Measurements from ENCODE around the gene ZNF366.
A peak's percentile ranks its signal among the peaks of the same experiment; 100 is the strongest.

ZNF366 gene

DNA sequence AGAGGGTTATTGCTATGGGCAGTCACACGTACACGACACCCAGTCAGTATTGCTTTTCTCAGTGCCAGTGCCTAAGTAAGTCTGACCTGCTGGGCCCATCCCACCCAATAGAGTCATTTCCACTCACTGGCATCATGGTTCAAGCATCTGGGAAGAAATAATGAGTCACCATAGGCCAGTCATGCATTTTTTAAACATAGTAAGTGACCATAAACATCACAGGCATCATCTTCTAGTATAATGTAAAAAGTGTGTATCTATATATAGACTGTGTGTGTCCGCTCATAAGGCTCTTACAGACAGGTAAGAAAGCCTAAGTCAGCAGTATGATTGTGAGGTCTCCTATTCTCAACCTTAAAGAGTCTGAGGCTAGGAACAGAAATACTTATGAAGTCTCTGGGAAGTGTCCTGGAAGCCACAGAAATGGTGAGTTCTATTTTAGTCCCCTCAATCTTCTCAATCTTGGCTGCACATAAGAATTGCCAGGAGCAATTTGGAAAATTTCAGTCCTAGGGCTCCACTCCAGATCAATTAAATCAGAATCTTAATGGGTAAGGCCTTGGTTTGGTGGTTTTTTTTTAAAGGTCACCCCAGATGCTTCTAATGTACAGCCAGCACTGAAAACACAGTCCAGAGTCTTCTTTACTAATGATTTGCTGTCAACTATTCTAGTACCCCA lies 65.2 kb downstream of the ZNF366 start:
- no peak for FAIRE-seq
- peak; percentile 64 for DNase-seq (ENCODE audit: low spot score)

DNA sequence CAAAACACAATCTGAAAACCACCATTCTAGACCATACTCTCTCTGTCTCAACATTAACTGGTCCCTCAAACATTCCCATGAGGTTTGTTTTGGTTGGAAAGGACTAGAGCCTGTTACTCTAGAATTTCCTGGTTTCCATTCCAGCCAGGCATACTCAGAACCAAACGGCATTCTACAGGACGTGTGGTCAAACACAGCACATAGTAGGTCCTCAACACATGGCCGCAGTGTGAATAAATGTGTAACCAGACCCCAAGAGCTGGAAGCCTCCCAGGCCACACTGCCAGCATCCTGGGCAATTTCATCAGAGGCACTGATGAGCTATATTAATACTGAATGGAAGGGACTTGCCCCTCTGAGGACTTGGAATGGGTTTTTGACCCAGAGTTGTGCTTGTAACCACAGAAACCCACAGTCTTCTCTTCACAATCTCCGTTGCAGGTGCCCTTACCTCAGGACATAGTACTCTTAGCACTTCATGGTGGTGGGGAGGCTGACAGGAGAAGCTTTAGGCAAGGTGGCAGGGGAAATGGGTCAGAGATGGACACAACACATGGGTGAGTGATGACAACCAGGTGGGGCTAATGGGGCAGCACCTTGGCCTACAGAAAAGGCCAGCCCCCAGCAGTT lies 66.0 kb downstream of the ZNF366 start:
- FAIRE-seq (no peak), DNase-seq (ENCODE audit: low spot score) (no peak)

DNA sequence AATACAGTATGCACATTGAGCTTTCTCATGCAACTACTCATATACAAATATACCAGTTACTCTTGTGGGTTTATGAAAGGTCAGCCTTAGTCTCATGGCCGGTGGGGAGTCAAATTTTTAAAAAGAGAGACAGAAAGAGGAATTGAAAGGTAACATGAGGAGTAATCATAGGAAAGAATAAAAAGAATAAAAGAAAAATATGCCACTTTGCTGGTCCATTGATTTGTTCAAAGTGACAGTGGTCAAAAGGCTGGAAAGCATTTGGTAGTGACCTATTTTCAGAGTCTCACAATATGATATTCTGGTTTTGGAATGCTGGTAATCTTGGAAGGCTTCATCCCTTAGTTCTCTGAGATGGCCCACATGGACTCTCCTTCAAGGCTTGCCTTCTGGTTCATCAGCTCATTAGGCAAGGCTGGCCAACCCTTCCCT lies 67.0 kb downstream of the ZNF366 start:
- no peak for FAIRE-seq

DNA sequence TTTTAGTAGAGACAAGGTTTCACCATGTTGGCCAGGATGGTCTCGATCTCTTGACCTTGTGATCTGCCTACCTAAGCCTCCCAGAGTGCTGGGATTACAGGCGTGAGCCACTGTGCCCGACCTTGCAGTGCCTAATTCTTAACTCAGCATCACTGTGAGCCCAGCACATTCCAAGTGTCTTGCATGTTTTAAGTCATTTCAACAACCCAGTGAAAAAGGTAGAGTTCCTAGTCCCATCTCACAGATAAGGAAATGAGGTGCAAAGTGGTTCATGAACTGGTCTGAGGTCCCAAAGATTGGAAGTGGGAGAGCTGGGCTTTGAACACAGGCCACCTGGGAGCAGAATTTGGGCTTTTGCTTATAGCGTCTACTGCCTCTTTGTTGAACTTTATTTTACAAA lies 68.0 kb downstream of the ZNF366 start:
- DNase-seq (ENCODE audit: low spot score) (no peak), FAIRE-seq (no peak)

More for the DNA sequence above, 67.0 kb downstream of the ZNF366 start:
- no peak for DNase-seq (ENCODE audit: low spot score)

DNA sequence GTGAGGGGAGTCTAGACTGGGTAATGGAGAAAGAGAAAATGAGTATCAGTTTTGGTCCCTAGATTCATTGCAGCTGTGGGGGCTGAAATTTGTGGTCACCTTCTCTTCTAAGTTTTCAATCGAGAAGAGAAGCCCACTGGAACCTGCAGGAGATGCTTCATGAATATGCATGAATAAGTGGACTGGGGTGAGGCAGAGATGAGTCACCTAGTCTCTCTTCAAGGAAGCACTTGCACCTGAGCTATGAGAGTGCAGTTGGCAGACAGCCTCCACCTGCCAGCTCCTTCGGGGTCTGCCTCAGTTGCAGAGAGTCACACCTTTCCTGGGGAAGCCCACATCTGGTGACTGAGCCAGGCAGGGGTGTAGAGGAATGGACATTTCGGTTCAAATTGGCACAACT lies 69.1 kb downstream of the ZNF366 start:
- no peak for DNase-seq (ENCODE audit: low spot score)
- no peak for FAIRE-seq

DNA sequence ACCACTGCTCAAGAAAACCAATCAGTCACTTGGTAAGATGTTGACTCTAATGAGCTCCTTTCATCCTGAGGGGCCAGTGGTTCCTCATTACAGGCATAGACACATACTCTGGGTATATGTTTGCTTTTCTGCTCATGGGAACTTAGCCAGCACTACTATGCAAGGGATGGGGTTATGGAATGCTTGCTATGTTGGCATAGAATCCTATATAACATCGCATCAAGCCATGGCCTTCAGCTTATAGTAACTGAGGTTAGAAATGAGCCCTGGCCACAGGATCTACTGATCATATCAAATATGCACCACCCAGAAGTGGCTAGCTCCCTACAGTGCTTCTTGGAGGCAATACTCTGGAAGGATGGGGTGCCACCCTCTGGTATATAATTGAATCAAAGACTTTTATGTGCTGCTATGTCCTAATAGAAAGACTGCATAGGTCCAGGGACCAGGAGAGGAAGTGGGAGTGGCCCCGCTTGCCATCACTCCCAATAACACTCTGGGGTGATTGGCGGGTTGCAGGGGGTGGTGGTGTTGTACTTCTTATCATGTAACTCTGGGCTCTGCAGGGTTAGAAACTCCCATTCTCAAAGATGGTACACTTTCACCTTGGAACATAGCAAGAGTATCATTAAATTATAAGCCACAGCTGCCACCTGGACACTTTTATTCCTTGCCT lies 70.3 kb downstream of the ZNF366 start:
- FAIRE-seq (no peak), DNase-seq (ENCODE audit: low spot score) (no peak)

DNA sequence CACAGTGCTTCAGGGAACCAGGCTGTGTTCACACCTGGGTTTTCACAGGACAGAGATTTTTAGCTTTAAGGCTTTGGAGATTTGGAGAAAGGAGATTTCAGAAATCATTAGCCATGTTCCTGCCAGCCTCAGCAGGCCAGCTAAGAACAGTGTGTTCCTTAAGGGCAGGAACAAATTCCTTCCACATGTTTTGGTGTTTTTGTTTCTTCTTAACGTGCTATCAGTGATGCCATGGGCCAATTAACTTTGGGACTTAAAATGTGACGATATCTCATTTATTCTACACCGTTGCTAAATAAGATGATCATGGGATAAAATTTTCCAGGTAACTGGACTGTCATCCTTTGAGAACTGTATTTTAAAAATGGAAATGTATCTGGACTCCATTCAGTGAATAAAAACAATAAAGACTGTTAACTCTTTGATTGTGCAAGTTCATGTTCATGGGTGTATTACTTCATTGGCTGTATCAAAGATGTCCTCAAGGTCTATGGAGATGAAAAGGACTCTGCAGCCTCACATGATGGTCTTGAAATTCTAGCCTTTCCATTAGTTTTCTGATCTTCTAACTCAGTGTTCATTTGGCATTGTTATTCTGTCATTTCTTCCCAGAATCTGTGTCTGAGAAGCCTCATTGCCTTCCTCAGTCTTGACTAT lies 72.3 kb downstream of the ZNF366 start:
- DNase-seq (ENCODE audit: low spot score) (no peak), FAIRE-seq (no peak)

DNA sequence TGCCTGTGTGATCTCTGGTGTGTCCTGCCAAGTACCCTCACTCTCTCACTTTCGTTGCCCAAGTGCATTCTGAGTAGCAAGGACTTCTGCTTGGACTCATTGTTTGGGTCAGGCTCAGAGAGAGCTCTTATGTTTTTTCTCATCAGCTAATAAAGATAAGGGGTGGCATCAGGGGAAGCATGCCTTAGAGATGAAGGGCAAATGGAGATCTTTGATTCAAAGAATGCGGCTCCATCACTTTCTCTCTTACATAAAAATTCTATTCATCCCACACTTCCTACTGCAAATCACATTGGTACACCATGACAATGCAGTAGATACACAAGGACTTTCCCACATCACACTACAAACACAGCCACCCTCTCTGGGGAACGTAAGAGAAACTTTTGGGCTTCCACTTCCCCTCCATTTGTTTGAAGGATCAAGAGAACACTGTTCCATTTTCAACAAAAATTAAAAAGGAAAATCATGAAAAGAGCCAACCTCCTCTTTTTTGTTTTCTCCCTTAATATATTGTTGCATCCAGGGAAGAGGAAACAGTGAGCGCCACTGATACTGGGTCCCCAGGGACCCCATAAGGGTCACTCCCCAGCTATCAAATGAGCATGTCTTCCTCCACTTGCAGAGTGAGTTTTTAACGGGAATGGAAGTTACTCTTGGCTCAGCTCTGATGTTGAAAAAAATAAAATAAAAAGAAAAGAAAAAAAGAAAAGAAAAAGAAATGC lies 73.0 kb downstream of the ZNF366 start:
- DNase-seq (ENCODE audit: low spot score) (no peak), FAIRE-seq (no peak)

DNA sequence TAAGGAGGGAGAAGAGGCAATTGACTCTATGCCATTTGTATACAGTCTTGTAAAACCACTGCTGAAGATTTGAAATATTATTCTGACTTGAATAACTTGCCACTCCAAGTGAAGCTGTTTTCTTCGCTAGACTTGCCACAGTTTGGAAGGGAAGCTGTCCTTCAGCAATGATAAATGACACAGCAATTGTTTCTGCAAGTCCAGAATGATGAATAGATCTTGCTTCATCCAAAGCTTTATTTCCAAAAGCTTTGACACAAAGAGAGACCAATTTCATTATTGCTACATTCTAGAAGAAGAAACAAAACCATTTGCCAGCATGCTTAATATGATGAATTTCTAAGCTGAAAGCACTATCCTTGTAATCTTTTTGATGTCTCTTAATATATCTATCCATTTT lies 73.7 kb downstream of the ZNF366 start:
- DNase-seq (ENCODE audit: low spot score) (no peak), FAIRE-seq (no peak)

DNA sequence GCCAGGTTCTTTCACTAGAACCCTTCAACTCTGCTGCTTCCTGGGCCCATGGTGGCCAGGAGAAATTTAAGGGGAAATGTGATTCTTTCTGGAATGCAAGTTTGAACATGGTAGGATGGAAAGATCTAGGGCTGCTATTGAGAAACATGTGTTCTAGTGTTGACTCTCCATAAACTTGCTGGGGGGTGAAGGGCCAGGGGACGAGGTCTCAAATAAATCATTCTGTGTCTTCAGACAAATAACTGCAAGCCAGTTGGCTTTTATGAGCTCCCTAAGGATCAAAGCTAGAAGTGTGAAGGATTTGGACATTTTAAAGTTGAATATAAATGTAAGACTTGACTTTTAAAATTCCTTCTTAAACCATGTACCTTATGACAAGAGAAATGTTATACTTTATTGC lies 78.5 kb downstream of the ZNF366 start:
- FAIRE-seq, result no peak

DNA sequence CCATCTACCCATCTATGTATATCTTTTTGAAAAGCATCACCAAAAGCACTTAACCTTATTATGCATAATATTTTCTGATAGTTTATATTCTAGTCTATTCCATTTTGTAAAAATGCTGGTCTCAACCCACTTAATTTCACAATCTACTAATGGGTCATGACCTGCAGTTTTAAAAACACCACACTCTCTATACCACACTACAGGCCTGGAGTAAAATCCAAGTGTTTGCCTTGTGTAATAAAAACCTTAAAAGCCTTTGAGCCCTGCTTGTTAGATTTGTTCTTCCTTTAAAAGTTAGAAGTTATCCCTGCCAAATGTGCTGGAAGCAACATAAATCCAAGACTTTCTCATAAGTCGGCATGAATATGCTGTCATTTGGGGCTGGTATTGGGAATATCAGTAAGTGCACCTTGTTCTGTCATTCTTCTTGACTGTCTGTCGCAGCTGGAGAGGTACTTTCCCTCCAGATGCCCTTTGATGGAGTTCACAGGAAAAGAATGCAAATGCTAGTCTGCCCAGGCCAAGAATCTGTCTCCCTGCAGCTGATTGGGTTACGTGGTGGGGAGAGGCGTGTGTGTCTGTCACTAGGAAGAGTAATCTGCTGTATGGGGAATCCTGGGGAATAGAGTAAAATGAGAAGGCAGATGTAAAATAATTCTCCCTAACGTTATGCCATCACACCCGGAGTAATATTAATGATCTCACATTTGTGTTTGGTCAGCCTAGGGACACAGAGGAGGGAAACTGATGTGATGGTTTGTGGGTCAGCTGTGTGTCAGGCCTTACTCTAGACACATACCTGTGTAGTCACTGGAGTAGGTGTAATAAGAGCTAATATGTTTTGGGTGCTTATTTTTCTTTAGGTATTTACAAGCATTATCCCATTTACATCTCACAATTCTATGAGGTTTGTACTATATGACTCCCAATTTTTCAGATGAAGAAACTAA lies 79.4 kb downstream of the ZNF366 start:
- FAIRE-seq, result no peak
- no peak for DNase-seq (ENCODE audit: low spot score)

More for the DNA sequence above, 78.5 kb downstream of the ZNF366 start:
- DNase-seq (ENCODE audit: low spot score), result no peak

DNA sequence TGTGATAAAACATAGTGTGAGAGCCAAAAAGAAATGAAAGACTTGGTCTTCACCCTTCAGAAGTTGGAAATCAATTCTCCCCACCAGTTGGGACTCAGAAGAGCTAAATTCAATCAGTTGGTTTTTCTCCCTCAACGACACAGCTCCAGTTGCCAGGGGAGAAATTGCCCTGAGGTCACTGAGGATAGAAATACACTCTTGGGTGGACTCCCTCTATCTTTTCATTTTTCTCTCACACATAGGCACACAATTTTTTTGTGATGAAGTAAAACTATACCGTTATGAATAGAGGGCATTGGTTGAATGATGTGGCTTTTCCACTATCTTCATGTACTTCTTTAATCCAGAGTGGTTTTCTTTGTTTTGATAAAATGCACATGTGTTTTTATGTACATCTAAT lies 80.2 kb downstream of the ZNF366 start:
- FAIRE-seq, result no peak
- no peak for DNase-seq (ENCODE audit: low spot score)

DNA sequence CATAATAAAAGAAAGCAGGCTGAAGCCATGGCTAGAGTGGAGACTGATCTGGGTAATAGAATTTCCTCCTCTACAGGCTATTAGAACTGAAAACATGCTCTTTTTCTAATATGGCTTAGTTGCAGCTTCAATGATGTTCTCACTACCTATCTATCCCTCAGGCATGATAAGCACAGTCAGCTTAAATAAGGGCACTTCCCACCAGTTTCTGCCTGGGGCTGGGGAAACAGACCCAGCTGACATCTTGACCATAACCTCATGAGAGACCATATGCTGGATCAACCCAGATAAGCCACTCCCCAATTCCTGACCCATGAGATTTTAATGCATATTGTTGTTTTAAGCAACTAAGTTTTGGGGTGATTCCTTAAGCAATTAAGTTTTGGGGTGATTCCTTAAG lies 81.2 kb downstream of the ZNF366 start:
- DNase-seq (ENCODE audit: low spot score), result no peak
- FAIRE-seq, result no peak

DNA sequence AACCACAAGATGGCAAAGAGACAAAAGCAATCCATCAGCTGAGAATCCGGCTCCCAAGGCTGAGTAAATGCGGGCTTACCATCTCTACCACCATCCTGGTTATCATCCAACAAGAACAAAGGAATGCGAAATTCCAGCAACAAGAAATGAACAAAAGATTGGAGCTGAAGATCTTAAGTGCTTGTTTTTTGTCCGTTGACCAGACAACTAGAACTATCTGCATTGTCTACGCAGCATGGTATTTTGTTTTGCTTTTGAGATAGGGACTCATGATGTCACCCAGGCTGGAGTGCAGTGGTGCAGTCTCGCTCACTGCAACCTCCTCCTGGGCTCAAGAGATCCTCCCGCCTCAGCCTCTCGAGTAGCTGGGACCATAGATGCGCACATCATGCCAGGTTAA lies 88.9 kb downstream of the ZNF366 start:
- no peak for FAIRE-seq
- no peak for DNase-seq (ENCODE audit: low spot score)

DNA sequence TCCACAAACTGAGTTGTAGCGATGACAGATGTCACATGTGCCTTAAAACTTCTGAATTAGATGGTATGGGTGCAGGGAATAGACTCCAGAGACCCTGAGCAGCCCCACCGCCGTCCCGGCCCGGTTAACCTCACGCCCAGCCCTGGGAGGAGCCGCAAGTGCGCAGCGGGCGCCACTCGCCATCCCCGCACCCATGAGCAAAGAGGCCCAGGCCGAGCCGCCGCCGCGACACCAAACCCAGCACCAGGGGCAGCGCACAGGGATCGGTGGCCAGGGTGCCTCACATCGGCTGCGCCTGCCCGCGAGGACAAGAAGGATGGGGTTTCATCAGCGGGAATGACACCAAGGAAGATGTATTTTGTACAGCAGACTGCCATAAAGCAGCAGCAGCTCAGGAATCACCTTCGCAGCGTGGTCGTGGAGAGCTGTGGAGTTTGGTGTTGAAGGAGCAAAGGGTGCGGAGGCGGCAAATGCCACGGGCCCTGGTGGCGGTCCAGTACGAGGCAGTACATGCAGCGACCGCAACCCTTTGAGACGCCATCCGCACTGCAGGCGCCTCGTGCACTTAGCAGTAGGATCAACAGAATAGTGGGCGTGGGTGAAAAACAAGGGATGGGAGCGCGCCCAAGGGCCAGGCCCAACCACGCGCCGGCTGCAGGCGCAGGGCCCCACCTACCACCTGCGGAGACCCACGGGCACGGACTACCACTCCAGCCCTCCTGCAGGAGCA lies 89.7 kb downstream of the ZNF366 start:
- DNase-seq (ENCODE audit: low spot score) (no peak), FAIRE-seq (no peak)

DNA sequence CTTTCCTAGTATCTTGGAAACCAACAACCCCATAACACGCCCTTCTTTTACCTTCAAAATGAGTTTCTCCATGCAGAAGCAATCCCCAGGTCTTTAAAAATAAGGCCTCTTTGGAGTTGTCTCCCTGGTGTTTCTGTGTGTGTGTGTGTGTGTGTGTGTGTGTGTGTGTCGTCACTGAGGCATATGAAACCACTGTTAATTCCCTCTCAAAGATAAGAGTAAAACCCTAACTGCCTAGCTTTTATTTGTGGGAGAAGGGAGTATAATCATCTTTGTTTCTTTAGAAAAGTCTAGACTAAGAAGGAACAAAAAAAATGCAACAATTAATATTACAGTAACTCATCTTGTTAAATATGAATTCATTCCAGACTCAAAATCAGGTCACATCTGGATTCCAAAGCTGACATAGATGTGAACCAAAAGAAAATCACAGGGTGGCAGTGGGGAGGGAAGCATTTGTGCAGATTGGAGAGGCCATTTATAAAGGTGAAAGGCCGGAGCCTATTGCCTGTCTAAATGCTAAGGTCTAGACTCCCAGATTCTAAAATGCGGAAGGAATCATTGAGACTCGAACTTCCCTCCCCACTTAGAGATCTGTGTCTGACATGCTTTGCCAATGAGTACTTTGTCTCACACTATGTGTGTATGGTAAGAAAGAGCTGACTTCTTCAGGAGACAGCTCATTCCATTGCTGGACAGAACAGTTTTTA lies 91.4 kb downstream of the ZNF366 start:
- no peak for DNase-seq (ENCODE audit: low spot score)
- no peak for FAIRE-seq

DNA sequence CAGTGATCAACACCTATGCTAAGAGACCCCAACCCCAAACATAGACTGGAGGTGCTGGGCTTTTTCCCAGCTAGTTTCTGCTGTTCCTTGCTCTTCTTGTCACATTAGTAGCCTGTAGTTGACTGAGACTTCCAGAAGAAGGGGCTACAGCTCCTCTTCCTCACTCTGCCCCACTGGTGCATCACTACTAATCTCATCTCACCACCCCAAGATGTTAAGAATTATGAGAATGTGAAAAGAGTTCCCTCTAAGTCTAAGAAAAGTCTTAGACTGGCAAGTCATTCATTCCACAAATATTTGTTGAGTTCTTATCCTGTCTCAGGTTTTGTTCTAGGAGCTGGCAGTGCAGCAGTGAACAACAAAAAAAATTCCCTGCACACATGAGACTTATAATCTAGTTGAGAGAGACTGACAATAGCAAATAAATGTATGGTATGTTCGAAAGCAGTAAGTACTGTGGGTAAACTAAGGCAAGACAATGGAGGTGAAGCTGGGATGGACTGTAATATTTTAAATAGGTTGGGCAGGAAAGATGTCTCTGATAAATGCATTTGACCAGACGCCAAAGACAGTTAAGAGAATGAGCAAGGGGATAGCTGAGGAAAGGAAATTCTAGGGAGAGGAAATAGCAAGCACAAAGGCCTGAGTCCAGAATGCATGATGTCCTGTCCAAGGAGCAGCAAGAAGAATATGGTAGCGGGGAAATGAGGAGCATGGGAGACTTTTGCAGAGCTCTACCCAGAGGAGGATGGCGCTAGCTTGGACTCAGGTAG lies 94.7 kb downstream of the ZNF366 start:
- no peak for DNase-seq (ENCODE audit: low spot score)

DNA sequence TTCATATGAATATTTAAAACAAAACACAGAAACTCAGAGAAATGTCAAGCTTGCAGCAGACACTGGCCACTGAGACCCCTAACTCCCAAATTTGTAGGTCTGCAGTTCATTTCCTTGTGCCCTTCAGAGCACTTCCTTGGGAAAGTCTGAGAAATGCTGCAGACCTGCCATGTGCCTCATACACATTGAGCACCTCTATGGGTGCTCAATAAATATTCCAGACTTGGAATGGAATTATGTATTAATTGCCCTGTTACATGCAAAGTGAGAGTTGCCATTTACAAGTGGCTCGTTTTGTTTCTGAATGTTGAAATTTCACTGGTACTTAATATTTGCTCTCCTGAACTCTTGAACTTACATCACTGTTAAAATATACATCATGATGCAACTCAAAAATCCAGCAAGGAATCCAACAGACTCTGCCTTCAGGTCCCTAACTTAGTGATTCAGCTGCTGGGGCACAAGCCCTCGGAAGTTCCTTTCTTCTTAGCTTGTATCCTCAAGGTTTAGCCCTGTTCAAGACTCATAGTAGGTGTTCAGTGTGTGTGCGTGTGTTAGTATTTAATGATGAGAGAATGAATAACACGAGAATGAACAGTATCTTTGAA lies 96.4 kb downstream of the ZNF366 start:
- no peak for FAIRE-seq
- DNase-seq (ENCODE audit: low spot score), result no peak

More for the DNA sequence above, 94.7 kb downstream of the ZNF366 start:
- FAIRE-seq, result no peak

All from urothelium cell line (cell line).